Sigmoid colon (tissue), 7 donors: ENCODE results near the gene FBXO34. TPM values are rescaled to one million over a fixed set of nuclear protein-coding genes. Genes with fewer than 3 reads are reported as not detected.

Experiments used
- DNase-seq: peaks from one replicate; pipeline ENCODE4 v3.0.0-alpha.2; 2019
- H3K27ac ChIP-seq, 4 donors: fragments of 200-600 bp; sonication (generic); one replicate each; pipeline ENCODE4 v1.5.1; 2016 to 2019; ENCODE audit warnings: mild to moderate bottlenecking in 1 of 4
- H3K27me3 ChIP-seq, 3 donors: fragments of 200-600 bp; sonication (generic); one replicate each; pipeline ENCODE4 v1.5.1; 2019; ENCODE audit warnings: mild to moderate bottlenecking in 1 of 3
- H3K36me3 ChIP-seq, 4 donors: fragments of 200-600 bp; sonication (generic); one replicate each; pipeline ENCODE4 v1.5.1; 2016 to 2019
- H3K4me1 ChIP-seq, 4 donors: fragments of 200-600 bp; sonication (generic); one replicate each; pipeline ENCODE4 v1.5.1; 2017 to 2019
- H3K4me3 ChIP-seq, 4 donors: fragments of 200-600 bp; sonication (generic); one replicate each; pipeline ENCODE4 v1.5.1; 2017 to 2019; ENCODE audit warnings: mild to moderate bottlenecking in 2 of 4, moderate library complexity in 1 of 4
- H3K9me3 ChIP-seq, 4 donors: fragments of 200-600 bp in 3 of 4; sonication (generic) in 3 of 4; one replicate each; pipeline versions ENCODE4 v1.5.1 to v1.6.1; 2013 to 2019
- CTCF ChIP-seq, 4 experiments: fragments of 450-650 bp in 3 of 4; fragments of 200-600 bp in 1 of 4; IDR thresholded peaks; one replicate each; pipeline ENCODE4 v1.5.1; 2016 to 2019; ENCODE audit warnings: antibody characterized with exemption in 4 of 4, mild to moderate bottlenecking in 3 of 4, moderate library complexity in 2 of 4
- EP300 ChIP-seq, 4 donors: sonication (generic); formaldehyde crosslinking; IDR thresholded peaks; one replicate each; pipeline ENCODE4 v1.6.1; 2017; ENCODE audit warnings: antibody characterized with exemption in 4 of 4
- POLR2A ChIP-seq, 2 donors: fragments of 450-650 bp; IDR thresholded peaks; one replicate each; pipeline ENCODE4 v1.6.1; 2016; ENCODE audit warnings: antibody characterized with exemption in 2 of 2, mild to moderate bottlenecking in 2 of 2, moderate library complexity in 2 of 2
- POLR2AphosphoS5 ChIP-seq, 4 donors: sonication (generic); formaldehyde crosslinking; IDR thresholded peaks; one replicate each; pipeline ENCODE4 v1.6.1; 2017; ENCODE audit warnings: antibody characterized with exemption in 4 of 4
- WGBS, 2 donors: extraction: QIAGEN DNeasy Blood & Tissue Kit; methylation state at CpG; one replicate each; pipeline ENCODE4 v1.1.7; 2013; 5-methylcytosine and 5-hydroxymethylcytosine counted together
- intact Hi-C: fragments of 100-400 bp; cut with DNase I; formaldehyde crosslinking; loops from one replicate; pipeline ENCODE4 v1.15.1; 2023
- polyA plus RNA-seq, 3 donors: library from polyadenylated mRNA; stranded (reverse); fragments of 200-250 nt; gene quantifications; one replicate each; pipeline ENCODE4 v1.2.3, GENCODE V29; 2013
- total RNA-seq, 4 donors: library from RNA; depleted of rRNA; stranded (reverse); fragments of >200 nt; gene quantifications; one replicate each; pipeline ENCODE4 v1.1.0, GENCODE V29; 2016
- donor health status: healthy with polysubstance abuse.
- donor health status: Bipolar disorder and iron deficiency.
- donor health status: healthy.

Gene FBXO34
- total and polyA plus RNA-seq, 7 donors: 15.3 to 36.0 (median 18.6) TPM

DNA sequence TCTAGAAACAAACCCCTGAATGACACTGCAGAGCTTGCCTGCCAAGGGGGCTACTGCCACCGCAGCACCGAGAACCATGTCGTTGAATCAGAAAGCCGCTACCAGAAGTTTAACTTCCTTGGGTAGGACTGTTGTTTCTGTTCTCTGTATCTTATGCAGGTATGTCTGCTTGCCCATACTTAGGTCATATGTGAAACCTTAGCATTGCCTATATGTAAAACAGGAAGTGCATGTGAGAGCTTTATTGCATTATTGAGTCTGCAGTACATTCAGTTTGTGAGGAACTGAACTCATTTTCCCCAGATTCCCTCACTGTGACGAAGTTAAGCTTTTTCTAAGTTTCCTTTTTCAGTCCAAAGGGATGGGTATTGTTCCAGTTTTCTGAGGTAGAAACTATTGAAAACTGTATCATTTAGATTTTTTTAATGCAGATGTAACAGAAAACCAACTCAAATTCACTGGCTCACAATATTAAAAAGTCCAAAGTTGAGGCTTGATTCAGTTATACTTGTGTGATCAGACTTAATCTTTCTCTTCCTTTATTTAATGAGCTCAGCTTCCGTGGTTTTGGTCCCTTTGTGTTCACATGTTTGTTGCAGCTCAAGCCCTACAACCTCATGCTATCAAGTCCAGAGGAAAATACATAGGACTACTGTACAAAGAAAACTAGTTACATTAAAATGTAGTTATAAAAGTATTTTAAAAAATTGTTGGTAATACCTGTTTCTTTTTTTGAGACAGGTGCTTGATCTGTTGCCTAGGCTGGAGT, 6.9 kb downstream of the FBXO34 start:
- intact Hi-C loops: loop anchor here (10.0 kb wide), 1 partner anchor 307 kb away; the partner anchor contains the start of gene KTN1
- Histone ChIP-seq H3K4me1 (peaks cover 0 to 39% (median 33%) of the 10 kb centered on the region in 4 donors), H3K27ac (no peak overlapping the region)

GRCh38 chr14:55279384-55279783, 8.2 kb downstream of the FBXO34 start:
- intact Hi-C loops: loop anchor here (10.0 kb wide), 1 partner anchor 305 kb away; the partner anchor contains the start of gene KTN1
- peaks cover 0 to 27% (median 22%) of the 10 kb centered on the region in 4 donors for H3K4me1 ChIP-seq
- TF ChIP-seq CTCF (IDR thresholded peaks at IDR 0.05) (no peak), EP300 (IDR thresholded peaks at IDR 0.05) (no peak), POLR2A (IDR thresholded peaks at IDR 0.05) (no peak), POLR2AphosphoS5 (IDR thresholded peaks at IDR 0.05) (no peak)
- no peaks in the 10 kb centered on the region for H3K27me3 ChIP-seq
- H3K9me3 ChIP-seq: no peaks in the 10 kb centered on the region
- no peak for DNase-seq
- H3K36me3 ChIP-seq: no peaks in the 10 kb centered on the region
- WGBS, 2 donors: 68 to 78% methylated on average over 1 of the region's 1 CpG
- H3K4me3 ChIP-seq: no peak overlapping the region
- H3K27ac ChIP-seq: no peak overlapping the region

More for the DNA sequence above, 6.9 kb downstream of the FBXO34 start:
- no peak for TF ChIP-seq CTCF (IDR thresholded peaks at IDR 0.05)
- no peak for TF ChIP-seq POLR2AphosphoS5 (IDR thresholded peaks at IDR 0.05)
- no peak for TF ChIP-seq EP300 (IDR thresholded peaks at IDR 0.05)
- no peak for TF ChIP-seq POLR2A (IDR thresholded peaks at IDR 0.05)
- no peaks in the 10 kb centered on the region for H3K36me3 ChIP-seq
- no peak for DNase-seq
- 27 to 28% methylated on average over 6 of the region's 6 CpGs for WGBS, 2 donors
- H3K9me3 ChIP-seq: no peaks in the 10 kb centered on the region
- H3K27me3 ChIP-seq: no peaks in the 10 kb centered on the region
- H3K4me3 ChIP-seq: no peak overlapping the region

- intact Hi-C loops: no loop called here
- H3K27me3 ChIP-seq: no peaks in the 10 kb centered on the region
- no peak for TF ChIP-seq CTCF (IDR thresholded peaks at IDR 0.05)
- no peak for TF ChIP-seq POLR2AphosphoS5 (IDR thresholded peaks at IDR 0.05)
- TF ChIP-seq POLR2A (IDR thresholded peaks at IDR 0.05): no peak
- TF ChIP-seq EP300 (IDR thresholded peaks at IDR 0.05): no peak
- H3K4me3 ChIP-seq: no peak overlapping the region
- peaks cover 0 to 32% (median 25%) of the 10 kb centered on the region in 4 donors for H3K4me1 ChIP-seq
- H3K27ac ChIP-seq: no peak overlapping the region
- no peaks in the 10 kb centered on the region for H3K36me3 ChIP-seq
- no peaks in the 10 kb centered on the region for H3K9me3 ChIP-seq
- 49 to 79% methylated on average over 6 of the region's 6 CpGs for WGBS, 2 donors
- no peak for DNase-seq
These were observed 10.2 kb downstream of the FBXO34 start for GRCh38 chr14:55281316-55281839.

DNA sequence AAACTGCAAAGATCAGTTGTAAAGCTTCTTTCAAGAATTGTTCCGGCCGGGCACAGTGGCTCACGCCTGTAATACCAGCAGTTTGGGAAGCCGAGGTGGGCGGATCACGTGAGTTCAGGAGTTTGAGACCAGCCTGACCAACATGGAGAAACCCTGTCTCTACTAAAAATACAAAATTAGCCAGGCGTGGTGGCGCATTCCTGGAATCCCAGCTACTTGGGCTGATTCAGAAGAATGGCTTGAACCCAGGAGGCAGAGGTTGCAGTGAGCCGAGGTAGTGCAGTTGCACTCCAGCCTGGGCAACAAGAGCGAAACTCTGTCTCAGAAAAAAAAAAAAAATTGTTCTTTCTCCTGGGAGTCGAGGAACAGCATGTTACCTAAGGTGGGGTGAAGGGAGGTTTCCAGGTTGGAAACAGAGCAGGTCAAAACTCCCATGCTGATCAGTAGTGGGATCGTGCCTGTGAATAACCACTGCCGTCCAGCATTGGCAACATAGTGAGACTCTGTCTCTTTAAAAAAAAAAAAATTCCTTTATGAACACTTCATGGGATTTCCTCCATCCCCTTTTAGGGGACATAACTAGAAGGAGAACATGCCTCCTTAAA, 13.9 kb downstream of the FBXO34 start:
- peak overlapping the region in 2 of 4 donors; percentile 5 to 9 for H3K4me3 ChIP-seq
- no peaks in the 10 kb centered on the region for H3K9me3 ChIP-seq
- intact Hi-C loops: no loop called here
- DNase-seq: no peak
- WGBS, 2 donors: 63 to 87% methylated on average over 13 of the region's 13 CpGs
- peak overlapping the region in 1 of 4 donors; percentile 28 for H3K27ac ChIP-seq
- peaks cover 0 to 24% (median 14%) of the 10 kb centered on the region in 4 donors for H3K4me1 ChIP-seq
- TF ChIP-seq CTCF (IDR thresholded peaks at IDR 0.05): no peak
- no peak for TF ChIP-seq POLR2AphosphoS5 (IDR thresholded peaks at IDR 0.05)
- TF ChIP-seq POLR2A (IDR thresholded peaks at IDR 0.05): no peak
- TF ChIP-seq EP300 (IDR thresholded peaks at IDR 0.05): no peak
- H3K36me3 ChIP-seq: no peaks in the 10 kb centered on the region
- no peaks in the 10 kb centered on the region for H3K27me3 ChIP-seq
